Stimulated activated CD4-positive, alpha-beta T cell treated with anti-CD3 and anti-CD28 coated beads, Interleukin-12 subunit alpha, Interleukin-12 subunit beta, amount 100 ng/mL, for 24 hours (primary cell): ENCODE measurements around the gene ARHGAP22.

Experiments
- DNase-seq, 2 experiments: peaks; one replicate each; pipeline ENCODE4 v3.0.0-alpha.2; 2020; ENCODE audit warnings: low read depth in 2 of 2

ARHGAP22 gene

GRCh38 chr10:48552946-48553564, 51.8 kb downstream of the ARHGAP22 start:
- DNase-seq = no peak

- DNase-seq = peak in 1 of 2 experiments; percentile 9
Measured at GRCh38 chr10:48551861-48552591, 52.8 kb downstream of the ARHGAP22 start.

GRCh38 chr10:48550977-48551376, 53.9 kb downstream of the ARHGAP22 start:
- no peak for DNase-seq

- no peak for DNase-seq
Measured at GRCh38 chr10:48550071-48550691, 54.7 kb downstream of the ARHGAP22 start.

- DNase-seq = no peak
Measured at GRCh38 chr10:48549236-48549635, 55.6 kb downstream of the ARHGAP22 start.

- DNase-seq = no peak
Measured at GRCh38 chr10:48548531-48549135, 56.2 kb downstream of the ARHGAP22 start.

- no peak for DNase-seq
Measured at GRCh38 chr10:48547981-48548380, 56.9 kb downstream of the ARHGAP22 start.

GRCh38 chr10:48547061-48547895, 57.6 kb downstream of the ARHGAP22 start:
- no peak for DNase-seq

- no peak for DNase-seq
Measured at GRCh38 chr10:48545462-48546145, 59.3 kb downstream of the ARHGAP22 start.

GRCh38 chr10:48543182-48543844, 61.6 kb downstream of the ARHGAP22 start:
- DNase-seq = no peak

- DNase-seq = no peak
Measured at GRCh38 chr10:48542471-48543181, 62.2 kb downstream of the ARHGAP22 start.

- no peak for DNase-seq
Measured at GRCh38 chr10:48541144-48541795, 63.6 kb downstream of the ARHGAP22 start.

- DNase-seq = no peak
Measured at GRCh38 chr10:48538611-48539010, 66.3 kb downstream of the ARHGAP22 start.

GRCh38 chr10:48536916-48537890, 67.7 kb downstream of the ARHGAP22 start:
- no peak for DNase-seq

- no peak for DNase-seq
Measured at GRCh38 chr10:48536156-48536500, 68.7 kb downstream of the ARHGAP22 start.

- DNase-seq = no peak
Measured at GRCh38 chr10:48535416-48536155, 69.3 kb downstream of the ARHGAP22 start.

- DNase-seq = no peak
Measured at GRCh38 chr10:48533951-48534720, 70.7 kb downstream of the ARHGAP22 start.
